CD14-positive monocyte (primary cell): ENCODE data around the gene MINK1. TPM values are rescaled to one million over a fixed set of nuclear protein-coding genes. Genes with fewer than 3 reads are reported as not detected.
A peak's percentile ranks its signal among the peaks of the same experiment; 100 is the strongest.

Experiments
- DNase-seq, 3 donors: peaks; one replicate each; pipeline ENCODE4 v3.0.0-alpha.2; 2011 to 2022
- H2AFZ ChIP-seq: 2 replicates; pipeline ENCODE4 v1.6.0; 2012; ENCODE audit warnings: mild to moderate bottlenecking, low read depth, low read length, inconsistent platforms; ENCODE audit not compliant: insufficient read depth, poor library complexity, severe bottlenecking
- H3K27ac ChIP-seq, 2 donors: 1 replicate in 1 of 2; 2 replicates in 1 of 2; pipeline ENCODE4 v1.5.1; 2012 to 2013; ENCODE audit warnings: low read length in 2 of 2, control low read depth in 1 of 2, inconsistent platforms in 1 of 2, low read depth in 1 of 2, mild to moderate bottlenecking in 1 of 2
- H3K27me3 ChIP-seq, 2 donors: one replicate each; pipeline versions ENCODE4 v1.6.0 to v1.6.1; 2011 to 2013; ENCODE audit warnings: low read length in 2 of 2; ENCODE audit not compliant: control insufficient read depth in 2 of 2, insufficient read depth in 2 of 2
- H3K36me3 ChIP-seq, 2 donors: replicated peaks in 1 of 2; 1 replicate in 1 of 2; 2 replicates in 1 of 2; pipeline versions ENCODE4 v1.5.1 to v1.6.1; 2012 to 2013; ENCODE audit warnings: low read length in 2 of 2, control low read depth in 1 of 2, inconsistent platforms in 1 of 2, mild to moderate bottlenecking in 1 of 2; ENCODE audit not compliant: insufficient read depth in 2 of 2, control insufficient read depth in 1 of 2
- H3K4me1 ChIP-seq, 2 donors: 1 replicate in 1 of 2; 2 replicates in 1 of 2; pipeline versions ENCODE4 v1.5.1 to v1.6.1; 2012 to 2013; ENCODE audit warnings: low read length in 2 of 2, control low read depth in 1 of 2, inconsistent platforms in 1 of 2, mild to moderate bottlenecking in 1 of 2, moderate library complexity in 1 of 2; ENCODE audit not compliant: insufficient read depth in 2 of 2, control insufficient read depth in 1 of 2
- H3K4me2 ChIP-seq: replicated peaks from 2 replicates; pipeline ENCODE3; 2012; ENCODE audit warnings: low read length, moderate library complexity, mild to moderate bottlenecking; ENCODE audit not compliant: poor library complexity, severe bottlenecking; ENCODE audit errors: extremely low read depth
- H3K4me3 ChIP-seq, 3 experiments: fragments of 200-600 bp in 1 of 3; sonication (generic) in 1 of 3; replicated peaks in 1 of 3; 1 replicate in 2 of 3; 2 replicates in 1 of 3; pipeline ENCODE4 v1.5.1; 2011 to 2013; ENCODE audit warnings: low read length in 3 of 3, mild to moderate bottlenecking in 3 of 3, control low read depth in 2 of 3, low read depth in 2 of 3, inconsistent platforms in 1 of 3, moderate library complexity in 1 of 3
- H3K79me2 ChIP-seq: 2 replicates; pipeline ENCODE4 v1.6.0; 2012; ENCODE audit warnings: mild to moderate bottlenecking, control low read depth, inconsistent platforms, low read length, moderate library complexity; ENCODE audit not compliant: insufficient read depth
- H3K9ac ChIP-seq: 2 replicates; pipeline ENCODE4 v1.6.0; 2017; ENCODE audit warnings: low read length, mild to moderate bottlenecking; ENCODE audit not compliant: insufficient read depth, poor library complexity, severe bottlenecking
- H3K9me3 ChIP-seq, 2 donors: replicated peaks in 1 of 2; 1 replicate in 1 of 2; 2 replicates in 1 of 2; pipeline versions ENCODE4 v1.5.1 to v1.6.1; 2012 to 2013; ENCODE audit warnings: low read length in 2 of 2, control low read depth in 1 of 2; ENCODE audit not compliant: control insufficient read depth in 1 of 2, insufficient read depth in 1 of 2
- H4K20me1 ChIP-seq: 2 replicates; pipeline ENCODE4 v1.6.0; 2012; ENCODE audit warnings: mild to moderate bottlenecking, low read length, control low read depth, moderate library complexity; ENCODE audit not compliant: insufficient read depth
- H3K27ac Mint-ChIP-seq, 7 donors: one replicate each; pipeline ENCODE4 v1.8.0; 2020; ENCODE audit warnings: mild to moderate bottlenecking in 7 of 7, mixed read lengths in 7 of 7, moderate library complexity in 6 of 7, inconsistent platforms in 2 of 7
- H3K27me3 Mint-ChIP-seq, 3 donors: one replicate each; pipeline ENCODE4 v1.8.0; 2021 to 2022; ENCODE audit warnings: low read depth in 3 of 3, mild to moderate bottlenecking in 3 of 3, mixed read lengths in 3 of 3, moderate library complexity in 3 of 3, inconsistent platforms in 1 of 3
- H3K36me3 Mint-ChIP-seq, 2 donors: one replicate each; pipeline ENCODE4 v1.8.0; 2020; ENCODE audit warnings: mixed read lengths in 2 of 2, inconsistent platforms in 1 of 2, mild to moderate bottlenecking in 1 of 2
- H3K4me1 Mint-ChIP-seq: one replicate; pipeline ENCODE4 v1.8.0; 2020; ENCODE audit warnings: mild to moderate bottlenecking, mixed read lengths
- H3K4me3 Mint-ChIP-seq, 2 donors: one replicate each; pipeline ENCODE4 v1.8.0; 2020; ENCODE audit warnings: mild to moderate bottlenecking in 2 of 2, mixed read lengths in 2 of 2, moderate library complexity in 1 of 2
- H3K9me3 Mint-ChIP-seq, 7 donors: one replicate each; pipeline ENCODE4 v1.8.0; 2020 to 2022; ENCODE audit warnings: mixed read lengths in 7 of 7, mild to moderate bottlenecking in 6 of 7, moderate library complexity in 6 of 7, inconsistent platforms in 2 of 7
- WGBS: methylation state at CpG from one replicate; pipeline ENCODE4 v1.1.5; 2013; ENCODE audit warnings: missing lambda C conversion rate; ENCODE audit not compliant: insufficient coverage; 5-methylcytosine and 5-hydroxymethylcytosine counted together
- intact Hi-C, 2 donors: fragments of 100-400 bp; cut with micrococcal nuclease; formaldehyde crosslinking; loops; one replicate each; pipeline versions ENCODE4 v1.15.0 to v1.15.1; 2023
- polyA plus RNA-seq, 3 donors: library from polyadenylated mRNA; depleted of rRNA in 1 of 3; unstranded in 2 of 3; stranded (reverse) in 1 of 3; fragments of 300-500 nt in 2 of 3; fragments of >200 nt in 1 of 3; fragmentation: Illumina TruSeq in 2 of 3; gene quantifications; 1 replicate in 2 of 3; 2 replicates in 1 of 3; pipeline ENCODE4 v1.2.3, GENCODE V29; 2012 to 2021
- TF ChIP-seq, protein P1 (sequence below): fragments of 200-600 bp; IDR thresholded peaks from one replicate; pipeline ENCODE4 v1.8.0; 2022; ENCODE audit warnings: antibody characterized with exemption, mild to moderate bottlenecking

The MINK1 gene
- polyA plus RNA-seq, 3 donors = 3.2 to 159 (median 7.2) TPM

DNA sequence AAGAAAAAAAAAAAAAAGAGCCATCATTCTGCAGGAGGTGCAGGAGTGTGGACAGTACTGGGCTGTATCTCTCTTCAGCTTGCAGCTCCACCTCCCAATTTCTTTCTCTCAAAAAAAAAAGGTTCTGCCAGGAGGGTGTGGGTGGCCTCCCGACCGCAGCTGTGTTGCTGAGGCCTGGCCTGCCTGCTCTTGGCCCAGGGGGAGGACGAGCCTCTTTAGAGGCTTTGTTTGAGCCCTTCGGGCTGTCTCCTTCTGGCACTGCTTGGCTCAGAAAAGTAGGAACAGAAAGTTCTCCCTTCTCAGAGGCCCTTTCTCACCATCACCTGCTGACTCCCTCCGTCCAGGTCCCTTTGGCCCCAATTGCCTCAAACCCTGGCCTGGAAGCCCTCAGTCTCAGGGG, 43.9 kb downstream of the MINK1 start:
- Histone ChIP-seq H3K4me1 (peaks cover 32 to 49% of the 10 kb centered on the region in 2 donors), H3K27ac (no peak overlapping the region), H3K9ac (no peak overlapping the region), H2AFZ (no peak overlapping the region), H3K79me2 (peaks cover 10% of the 10 kb centered on the region), H3K4me2 (no peak overlapping the region), H3K9me3 (no peaks in the 10 kb centered on the region), H3K36me3 (peaks cover 8 to 39% of the 10 kb centered on the region in 2 donors), H3K27me3 (no peaks in the 10 kb centered on the region), H4K20me1 (peaks cover 8% of the 10 kb centered on the region), H3K4me3 (no peak overlapping the region)
- DNase-seq = no peak
- Mint-ChIP-seq H3K36me3 (peaks cover 60 to 75% of the 10 kb centered on the region in 2 donors), H3K4me1 (peaks cover 43% of the 10 kb centered on the region), H3K9me3 (peaks cover 0 to 8% (median 0%) of the 10 kb centered on the region in 7 donors), H3K27me3 (peaks cover 0 to 6% (median 1%) of the 10 kb centered on the region in 3 donors), H3K27ac (peak overlapping the region in 5 of 7 donors; percentile 49 to 82 (median 70)), H3K4me3 (no peak overlapping the region)
- no CpG with 5 or more reads among the region's 5 CpGs for WGBS
- TF ChIP-seq, protein P1, sequence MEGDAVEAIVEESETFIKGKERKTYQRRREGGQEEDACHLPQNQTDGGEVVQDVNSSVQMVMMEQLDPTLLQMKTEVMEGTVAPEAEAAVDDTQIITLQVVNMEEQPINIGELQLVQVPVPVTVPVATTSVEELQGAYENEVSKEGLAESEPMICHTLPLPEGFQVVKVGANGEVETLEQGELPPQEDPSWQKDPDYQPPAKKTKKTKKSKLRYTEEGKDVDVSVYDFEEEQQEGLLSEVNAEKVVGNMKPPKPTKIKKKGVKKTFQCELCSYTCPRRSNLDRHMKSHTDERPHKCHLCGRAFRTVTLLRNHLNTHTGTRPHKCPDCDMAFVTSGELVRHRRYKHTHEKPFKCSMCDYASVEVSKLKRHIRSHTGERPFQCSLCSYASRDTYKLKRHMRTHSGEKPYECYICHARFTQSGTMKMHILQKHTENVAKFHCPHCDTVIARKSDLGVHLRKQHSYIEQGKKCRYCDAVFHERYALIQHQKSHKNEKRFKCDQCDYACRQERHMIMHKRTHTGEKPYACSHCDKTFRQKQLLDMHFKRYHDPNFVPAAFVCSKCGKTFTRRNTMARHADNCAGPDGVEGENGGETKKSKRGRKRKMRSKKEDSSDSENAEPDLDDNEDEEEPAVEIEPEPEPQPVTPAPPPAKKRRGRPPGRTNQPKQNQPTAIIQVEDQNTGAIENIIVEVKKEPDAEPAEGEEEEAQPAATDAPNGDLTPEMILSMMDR = no peak
- intact Hi-C loops = loop anchor here in 1 of 2 donors (5.0 kb wide), 1 partner anchor 40 kb away; no protein-coding TSS in a partner anchor

DNA sequence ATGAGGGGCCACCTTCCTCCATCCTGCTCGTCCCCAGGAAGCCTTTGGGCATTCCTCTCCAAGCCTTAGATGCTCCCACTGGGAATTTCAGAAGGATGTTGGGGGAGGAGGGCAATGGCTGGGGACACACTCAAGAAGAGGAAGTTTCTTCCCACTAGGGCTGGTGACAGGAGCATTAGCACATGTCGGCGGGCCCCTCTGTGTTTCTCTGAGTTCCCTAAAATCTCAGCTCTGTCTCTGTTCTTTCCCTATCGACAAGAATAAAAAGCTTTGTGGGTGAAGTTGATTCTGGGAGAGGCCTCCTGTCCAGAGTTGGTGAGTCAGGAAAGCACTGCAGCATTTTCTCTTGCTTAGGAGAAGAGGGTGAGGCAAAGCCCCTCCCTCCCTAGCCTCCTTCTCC, 46.5 kb downstream of the MINK1 start:
- Mint-ChIP-seq H3K36me3 (peaks cover 61 to 75% of the 10 kb centered on the region in 2 donors), H3K27ac (peak overlapping the region; percentile 24 to 84 (median 76)), H3K9me3 (peaks cover 0 to 8% (median 0%) of the 10 kb centered on the region in 7 donors), H3K4me3 (peak overlapping the region in 1 of 2 donors; percentile 39), H3K27me3 (peaks cover 1 to 6% (median 2%) of the 10 kb centered on the region in 3 donors), H3K4me1 (peaks cover 34% of the 10 kb centered on the region)
- no peaks in the 10 kb centered on the region for H3K9me3 ChIP-seq
- DNase-seq = peak; percentile 51 to 84 (median 70)
- H3K36me3 ChIP-seq = peaks cover 15 to 36% of the 10 kb centered on the region in 2 donors
- H3K4me3 ChIP-seq = no peak overlapping the region
- H3K27ac ChIP-seq = peak overlapping the region; percentile 35 to 75
- H3K4me1 ChIP-seq = peaks cover 26 to 42% of the 10 kb centered on the region in 2 donors
- no peak overlapping the region for H2AFZ ChIP-seq
- H3K79me2 ChIP-seq = no peaks in the 10 kb centered on the region
- H4K20me1 ChIP-seq = peaks cover 4% of the 10 kb centered on the region
- no CpG with 5 or more reads among the region's 4 CpGs for WGBS
- TF ChIP-seq, protein P1 = no peak
- no peak overlapping the region for H3K9ac ChIP-seq
- intact Hi-C loops = loop anchor here in 1 of 2 donors (5.0 kb wide), 1 partner anchor 42 kb away; no protein-coding TSS in a partner anchor
- H3K27me3 ChIP-seq = no peaks in the 10 kb centered on the region
- peak overlapping the region; percentile 50 for H3K4me2 ChIP-seq
